H1 (cell line): ENCODE results near the gene CORO7. TPM values are rescaled to one million over a fixed set of nuclear protein-coding genes. Genes with fewer than 3 reads are reported as not detected.

Source experiments
- CHD7 ChIP-seq: fragments of 300-600 bp; sonication (generic); IDR thresholded peaks from 2 replicates; pipeline ENCODE4 v1.7.1; 2012; ENCODE audit warnings: low read length, moderate library complexity, mild to moderate bottlenecking, inconsistent platforms; ENCODE audit not compliant: insufficient replicate concordance
- CREB1 ChIP-seq: IDR thresholded peaks from 2 replicates; pipeline ENCODE4 v1.6.1; 2012; ENCODE audit warnings: inconsistent platforms
- EP300 ChIP-seq, 2 experiments: IDR thresholded peaks; 1 replicate in 1 of 2; 2 replicates in 1 of 2; pipeline ENCODE4 v1.6.1; 2011 to 2012; ENCODE audit warnings: low read depth in 2 of 2, low read length in 2 of 2, mild to moderate bottlenecking in 2 of 2, borderline replicate concordance in 1 of 2, inconsistent platforms in 1 of 2, moderate library complexity in 1 of 2
- GABPA ChIP-seq: IDR thresholded peaks from 2 replicates; pipeline ENCODE4 v1.6.1; 2011; ENCODE audit warnings: mild to moderate bottlenecking, low read length, moderate library complexity, borderline replicate concordance; ENCODE audit not compliant: insufficient read depth
- HDAC6 ChIP-seq: IDR thresholded peaks from one replicate; pipeline ENCODE4 v1.7.1; 2012; ENCODE audit warnings: low read depth, mild to moderate bottlenecking, inconsistent platforms, low read length, moderate library complexity
- SAP30 ChIP-seq: fragments of 300-600 bp; sonication (generic); IDR thresholded peaks from 2 replicates; pipeline ENCODE4 v1.7.1; 2012; ENCODE audit warnings: low read length, moderate library complexity, mild to moderate bottlenecking, inconsistent platforms; ENCODE audit not compliant: insufficient read depth, insufficient replicate concordance
- SUZ12 ChIP-seq: fragments of 200-600 bp; sonication (generic); IDR thresholded peaks from 2 replicates; pipeline ENCODE4 v1.6.1; 2012; ENCODE audit warnings: mild to moderate bottlenecking, inconsistent platforms, low read length, moderate library complexity, mixed read lengths
- TAF1 ChIP-seq: IDR thresholded peaks from 2 replicates; pipeline ENCODE4 v1.6.1; 2011; ENCODE audit warnings: mild to moderate bottlenecking, low read depth, low read length
- USF2 ChIP-seq: IDR thresholded peaks from 2 replicates; pipeline ENCODE4 v1.6.1; 2011; ENCODE audit warnings: low read length, improper control_type of control experiment
- polyA plus RNA-seq, 7 experiments: library from polyadenylated mRNA; depleted of rRNA in 3 of 7; stranded (reverse) in 5 of 7; unstranded in 2 of 7; fragments of >200 nt in 5 of 7; fragments of 200-250 nt in 2 of 7; gene quantifications; 1 replicate in 5 of 7; 2 replicates in 1 of 7; 4 replicates in 1 of 7; pipeline versions ENCODE4 v1.2.1 to v1.2.3, GENCODE V29; 2011 to 2013; ENCODE audit warnings: missing spikeins in 2 of 7, mixed read lengths in 2 of 7
- total RNA-seq: library from RNA; stranded (reverse); fragmentation: NEBNext Ultra II Directional; extraction: Animal tissue kit (Norgen Biotek cat#: 25700); gene quantifications from 2 replicates; pipeline ENCODE4 v1.2.1, GENCODE V29; 2021

Gene CORO7
- total and polyA plus RNA-seq, 2 of the 8 experiments (the other 6 are each of a cell fraction or from before 2014, with no cell fraction given) = 25.2 to 29.8 TPM

GRCh38 chr16:4401510-4401909 is 14.9 kb downstream of the CORO7 start (continued):
- TF ChIP-seq CHD7 = no peak
- no peak for TF ChIP-seq HDAC6
- TF ChIP-seq SAP30 = no peak
- no peak for TF ChIP-seq EP300 (IDR thresholded peaks at IDR 0.05; ENCODE audit: borderline replicate concordance in 1 of 2, low read depth in 2 of 2, low read length in 2 of 2)
- TF ChIP-seq SUZ12 = no peak
- no peak for TF ChIP-seq TAF1
- TF ChIP-seq USF2 = no peak
- TF ChIP-seq CREB1 = no peak
- no peak for TF ChIP-seq GABPA
